Measurements from ENCODE around the gene PER2. TPM values are rescaled to one million over a fixed set of nuclear protein-coding genes. Genes with fewer than 3 reads are reported as not detected.
"Not testable (repeated sequence)": the region's sequence is repeated elsewhere in the genome, so short reads cannot be mapped to it uniquely, and the experiment has no call there.

Gene PER2, protein sequence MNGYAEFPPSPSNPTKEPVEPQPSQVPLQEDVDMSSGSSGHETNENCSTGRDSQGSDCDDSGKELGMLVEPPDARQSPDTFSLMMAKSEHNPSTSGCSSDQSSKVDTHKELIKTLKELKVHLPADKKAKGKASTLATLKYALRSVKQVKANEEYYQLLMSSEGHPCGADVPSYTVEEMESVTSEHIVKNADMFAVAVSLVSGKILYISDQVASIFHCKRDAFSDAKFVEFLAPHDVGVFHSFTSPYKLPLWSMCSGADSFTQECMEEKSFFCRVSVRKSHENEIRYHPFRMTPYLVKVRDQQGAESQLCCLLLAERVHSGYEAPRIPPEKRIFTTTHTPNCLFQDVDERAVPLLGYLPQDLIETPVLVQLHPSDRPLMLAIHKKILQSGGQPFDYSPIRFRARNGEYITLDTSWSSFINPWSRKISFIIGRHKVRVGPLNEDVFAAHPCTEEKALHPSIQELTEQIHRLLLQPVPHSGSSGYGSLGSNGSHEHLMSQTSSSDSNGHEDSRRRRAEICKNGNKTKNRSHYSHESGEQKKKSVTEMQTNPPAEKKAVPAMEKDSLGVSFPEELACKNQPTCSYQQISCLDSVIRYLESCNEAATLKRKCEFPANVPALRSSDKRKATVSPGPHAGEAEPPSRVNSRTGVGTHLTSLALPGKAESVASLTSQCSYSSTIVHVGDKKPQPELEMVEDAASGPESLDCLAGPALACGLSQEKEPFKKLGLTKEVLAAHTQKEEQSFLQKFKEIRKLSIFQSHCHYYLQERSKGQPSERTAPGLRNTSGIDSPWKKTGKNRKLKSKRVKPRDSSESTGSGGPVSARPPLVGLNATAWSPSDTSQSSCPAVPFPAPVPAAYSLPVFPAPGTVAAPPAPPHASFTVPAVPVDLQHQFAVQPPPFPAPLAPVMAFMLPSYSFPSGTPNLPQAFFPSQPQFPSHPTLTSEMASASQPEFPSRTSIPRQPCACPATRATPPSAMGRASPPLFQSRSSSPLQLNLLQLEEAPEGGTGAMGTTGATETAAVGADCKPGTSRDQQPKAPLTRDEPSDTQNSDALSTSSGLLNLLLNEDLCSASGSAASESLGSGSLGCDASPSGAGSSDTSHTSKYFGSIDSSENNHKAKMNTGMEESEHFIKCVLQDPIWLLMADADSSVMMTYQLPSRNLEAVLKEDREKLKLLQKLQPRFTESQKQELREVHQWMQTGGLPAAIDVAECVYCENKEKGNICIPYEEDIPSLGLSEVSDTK (N-terminal part only)
- 1 to 10 TPM; 4.3 to 5.7 (median 4.5) TPM for total RNA-seq (2021; fragmentation: NEBNext Ultra II Directional; extraction: Animal tissue kit (Norgen Biotek cat#: 25700))
- long read RNA-seq, partial matches to known transcripts: 1 of 7 reads
- long read RNA-seq, other reads (novel, unspliced or antisense): 6 of 7 reads

DNA sequence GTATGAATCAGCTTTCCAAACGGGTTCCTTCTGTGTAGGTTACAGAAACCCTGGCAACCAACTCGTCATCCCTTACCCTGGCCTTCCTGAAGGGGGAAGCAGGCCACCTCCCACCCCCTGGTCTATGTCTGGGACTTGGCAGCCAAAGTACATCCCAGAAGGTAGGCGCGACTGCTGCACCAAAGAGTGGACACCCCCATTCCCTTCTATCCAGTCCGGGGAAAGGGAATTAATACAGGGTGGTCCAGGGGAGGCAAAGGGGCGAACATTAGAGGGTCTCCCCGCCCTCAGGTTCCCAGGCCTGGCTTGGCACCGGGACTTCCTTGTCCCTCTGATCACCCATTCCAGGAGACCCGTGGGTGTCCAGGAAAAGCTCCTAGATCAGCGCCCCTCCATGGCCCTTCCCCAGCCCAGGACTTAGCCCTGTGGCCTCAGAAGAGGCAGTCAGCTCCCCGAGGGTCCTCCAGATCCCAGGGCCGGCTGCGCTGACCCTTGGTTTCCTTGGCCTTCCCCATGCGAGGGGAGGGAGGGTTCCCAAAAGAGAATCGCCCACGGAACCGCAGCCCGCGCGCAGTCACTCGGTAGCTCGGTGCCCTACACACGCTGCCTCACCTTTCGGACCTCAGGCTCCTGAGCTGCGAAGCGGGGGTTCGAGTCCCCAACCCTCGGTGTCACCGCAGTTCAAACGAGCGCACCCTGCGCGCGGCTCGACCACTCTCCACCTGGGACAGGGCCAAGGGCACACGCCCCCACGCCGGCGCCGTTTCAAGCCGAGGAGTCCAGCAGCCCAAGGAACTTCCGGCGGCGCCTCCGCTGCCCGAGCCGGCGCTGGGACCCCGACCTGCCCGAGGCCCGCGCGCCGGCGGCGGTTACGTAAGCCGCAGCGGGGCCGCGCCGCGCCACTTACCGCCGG lies at the start of gene PER2:
TSS of gene PER2 (minus strand) at position 874 of the 913 bp plus-strand sequence. CDS start 10,674 bp downstream, outside the sequence.
- Mint-ChIP-seq H3K36me3 (ENCODE audit: low read depth) (no peaks in the 10 kb centered on the region), H3K4me3 (peak within 1 kb of the TSS; percentile 88), H3K27ac (peak within 1 kb of the TSS; percentile 99), H3K27me3 (ENCODE audit: insufficient read depth) (peaks cover 5% of the 10 kb centered on the region), H3K4me1 (ENCODE audit: low read depth) (peaks cover 36% of the 10 kb centered on the region), H3K9me3 (no peaks in the 10 kb centered on the region)
- TF ChIP-seq, protein P1, sequence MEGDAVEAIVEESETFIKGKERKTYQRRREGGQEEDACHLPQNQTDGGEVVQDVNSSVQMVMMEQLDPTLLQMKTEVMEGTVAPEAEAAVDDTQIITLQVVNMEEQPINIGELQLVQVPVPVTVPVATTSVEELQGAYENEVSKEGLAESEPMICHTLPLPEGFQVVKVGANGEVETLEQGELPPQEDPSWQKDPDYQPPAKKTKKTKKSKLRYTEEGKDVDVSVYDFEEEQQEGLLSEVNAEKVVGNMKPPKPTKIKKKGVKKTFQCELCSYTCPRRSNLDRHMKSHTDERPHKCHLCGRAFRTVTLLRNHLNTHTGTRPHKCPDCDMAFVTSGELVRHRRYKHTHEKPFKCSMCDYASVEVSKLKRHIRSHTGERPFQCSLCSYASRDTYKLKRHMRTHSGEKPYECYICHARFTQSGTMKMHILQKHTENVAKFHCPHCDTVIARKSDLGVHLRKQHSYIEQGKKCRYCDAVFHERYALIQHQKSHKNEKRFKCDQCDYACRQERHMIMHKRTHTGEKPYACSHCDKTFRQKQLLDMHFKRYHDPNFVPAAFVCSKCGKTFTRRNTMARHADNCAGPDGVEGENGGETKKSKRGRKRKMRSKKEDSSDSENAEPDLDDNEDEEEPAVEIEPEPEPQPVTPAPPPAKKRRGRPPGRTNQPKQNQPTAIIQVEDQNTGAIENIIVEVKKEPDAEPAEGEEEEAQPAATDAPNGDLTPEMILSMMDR (IDR thresholded peaks at IDR 0.05): peak; percentile 44
- DNase-seq: peak; percentile 96

DNA sequence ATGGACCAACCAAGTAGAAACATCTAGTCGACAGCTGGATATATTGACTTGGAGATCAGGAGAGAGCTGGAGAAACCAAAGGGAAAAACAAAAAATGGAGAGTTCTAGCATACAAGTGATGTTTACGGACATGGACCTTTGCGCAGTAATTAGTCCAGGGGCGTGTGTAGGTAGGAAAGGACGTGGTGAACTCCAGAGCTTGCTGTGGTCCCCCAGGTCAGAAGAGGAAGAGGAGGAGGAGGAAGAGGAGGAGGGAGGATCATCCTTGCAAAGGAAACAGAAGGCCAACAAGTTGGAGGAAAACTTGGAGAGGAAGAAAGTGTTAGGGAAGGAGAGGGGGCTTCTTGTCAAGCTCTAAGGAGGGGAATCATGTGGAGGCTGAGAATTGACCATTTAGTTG lies 49.4 kb upstream of the PER2 start:
- no peaks in the 10 kb centered on the region for H3K9me3 Mint-ChIP-seq
- DNase-seq: no peak
- no peak overlapping the region for H3K27ac Mint-ChIP-seq
- no peaks in the 10 kb centered on the region; the same call in none of the 2 replicates for H3K36me3 Mint-ChIP-seq (ENCODE audit: low read depth)
- H3K4me1 Mint-ChIP-seq (ENCODE audit: low read depth): peaks cover 4% of the 10 kb centered on the region; the same call in 1 of the 2 replicates
- peaks cover 2% of the 10 kb centered on the region; the same call in 1 of the 2 replicates for H3K27me3 Mint-ChIP-seq (ENCODE audit: insufficient read depth)
- H3K4me3 Mint-ChIP-seq: no peak overlapping the region
- TF ChIP-seq, protein P1 (IDR thresholded peaks at IDR 0.05): no peak

DNA sequence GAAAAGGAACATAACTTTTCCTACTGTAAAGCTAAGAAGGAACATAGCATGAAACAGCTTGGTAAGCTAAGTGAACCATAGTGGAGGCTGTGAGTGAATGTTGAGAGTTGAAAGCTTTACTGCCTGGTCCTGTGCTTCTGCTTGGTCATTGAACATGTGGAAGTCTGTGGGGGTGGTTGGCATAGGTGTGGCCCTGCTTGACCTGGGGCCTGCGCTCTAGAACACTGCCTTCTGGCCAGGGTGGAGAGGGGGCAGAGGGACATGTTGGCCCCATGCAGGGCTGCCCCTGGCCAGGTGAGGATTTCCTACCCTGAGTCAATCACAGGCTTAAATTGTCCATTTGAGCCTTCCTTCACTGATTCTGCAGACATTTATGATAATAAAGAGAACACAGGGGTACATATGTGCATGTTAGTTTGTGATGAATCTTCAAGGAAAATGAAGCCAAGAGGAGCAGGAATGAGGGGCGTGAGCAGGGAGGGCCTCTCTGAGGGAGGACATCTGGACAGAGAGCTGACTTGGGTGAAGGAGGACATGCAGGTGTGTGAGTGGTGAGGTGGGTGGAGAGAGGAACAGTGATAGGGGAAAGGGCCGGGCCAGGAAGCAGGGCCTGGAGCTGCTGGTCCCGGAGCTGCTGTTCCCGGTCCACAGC lies 48.5 kb upstream of the PER2 start:
- no peak for DNase-seq
- no peak overlapping the region for H3K4me3 Mint-ChIP-seq
- no peaks in the 10 kb centered on the region; the same call in none of the 2 replicates for H3K36me3 Mint-ChIP-seq (ENCODE audit: low read depth)
- H3K9me3 Mint-ChIP-seq: no peaks in the 10 kb centered on the region
- TF ChIP-seq, protein P1 (IDR thresholded peaks at IDR 0.05): no peak
- peaks cover 4% of the 10 kb centered on the region; the same call in 1 of the 2 replicates for H3K4me1 Mint-ChIP-seq (ENCODE audit: low read depth)
- H3K27me3 Mint-ChIP-seq (ENCODE audit: insufficient read depth): peaks cover 2% of the 10 kb centered on the region; the same call in 1 of the 2 replicates
- no peak overlapping the region for H3K27ac Mint-ChIP-seq

DNA sequence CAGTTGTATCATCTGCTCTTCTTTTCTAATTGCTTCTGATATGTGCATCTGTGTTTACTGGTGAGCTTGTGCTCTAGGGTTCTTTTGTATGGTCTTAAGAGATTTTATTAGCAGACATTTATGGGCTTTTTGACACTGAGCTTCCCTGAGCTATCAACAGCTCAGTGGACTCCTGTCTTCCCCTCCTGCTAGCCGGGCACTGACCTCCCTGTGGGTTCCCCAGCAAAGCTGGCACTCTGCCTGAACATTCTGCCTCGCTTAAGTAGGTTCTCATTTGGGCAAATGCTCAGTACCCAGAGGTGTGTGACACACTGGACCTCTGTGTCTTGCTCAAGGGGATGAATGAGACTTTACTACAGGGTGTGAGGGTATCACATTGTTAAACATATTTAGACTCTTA lies 47.7 kb upstream of the PER2 start:
- TF ChIP-seq, protein P1 (IDR thresholded peaks at IDR 0.05): no peak
- H3K9me3 Mint-ChIP-seq: no peaks in the 10 kb centered on the region
- H3K4me3 Mint-ChIP-seq: no peak overlapping the region
- H3K36me3 Mint-ChIP-seq (ENCODE audit: low read depth): no peaks in the 10 kb centered on the region; the same call in none of the 2 replicates
- DNase-seq: no peak
- peaks cover 2% of the 10 kb centered on the region; the same call in 1 of the 2 replicates for H3K27me3 Mint-ChIP-seq (ENCODE audit: insufficient read depth)
- no peak overlapping the region for H3K27ac Mint-ChIP-seq
- peaks cover 4% of the 10 kb centered on the region; the same call in 1 of the 2 replicates for H3K4me1 Mint-ChIP-seq (ENCODE audit: low read depth)

DNA sequence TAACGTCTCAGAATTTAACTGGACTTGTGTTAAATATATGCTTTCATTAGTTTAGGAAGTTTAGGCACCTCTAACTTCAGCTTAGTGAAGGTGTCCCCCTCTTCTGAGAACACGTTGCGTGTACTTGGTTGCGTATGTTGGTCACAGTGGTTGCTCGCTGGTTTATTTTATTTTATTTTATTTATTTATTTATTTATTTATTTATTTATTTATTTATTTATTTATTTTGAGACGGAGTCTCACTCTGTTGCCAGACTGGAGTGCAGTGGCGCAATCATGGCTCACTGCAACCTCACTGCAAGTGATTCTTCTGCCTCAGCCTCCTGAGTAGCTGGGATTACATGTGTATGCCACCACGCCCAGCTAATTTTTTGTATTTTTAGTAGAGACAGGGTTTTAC lies 47.2 kb upstream of the PER2 start:
- H3K36me3 Mint-ChIP-seq (ENCODE audit: low read depth); H3K4me3 Mint-ChIP-seq; H3K27me3 Mint-ChIP-seq (ENCODE audit: insufficient read depth); DNase-seq; H3K9me3 Mint-ChIP-seq; H3K27ac Mint-ChIP-seq; H3K4me1 Mint-ChIP-seq (ENCODE audit: low read depth): not testable (repeated sequence)
